CD4-positive, alpha-beta T cell (primary cell): ENCODE results near the gene MAGEA6. TPM values are rescaled to one million over a fixed set of nuclear protein-coding genes. Genes with fewer than 3 reads are reported as not detected.

ENCODE experiments used
- ATAC-seq: fragments of 200-7000 bp; cut with Tn5 transposase; one replicate; pipeline ENCODE4 v1.10.0; 2022; ENCODE audit warnings: mild to moderate bottlenecking; ENCODE audit not compliant: poor library complexity
- CTCF ChIA-PET: fragments of 350-600 bp; sonication (Branson Sonifier 250); formaldehyde crosslinking; loops from one replicate; lab custom pipeline; 2021; ENCODE audit warnings: antibody characterized with exemption, inconsistent platforms; lab: Charles Lee
- POLR2A ChIA-PET: fragments of 350-600 bp; sonication (Branson Sonifier 250); formaldehyde crosslinking; loops from one replicate; lab custom pipeline; 2021; ENCODE audit warnings: antibody characterized with exemption, inconsistent platforms; lab: Charles Lee
- DNase-seq, 14 experiments: peaks; one replicate each; pipeline ENCODE4 v3.0.0-alpha.2; 2013 to 2020; ENCODE audit warnings: mixed read lengths in 2 of 14
- H3K27ac ChIP-seq, 2 donors: one replicate each; pipeline versions ENCODE4 v1.5.1 to v1.7.0; 2013; ENCODE audit warnings: low read length in 2 of 2, low read depth in 1 of 2, mild to moderate bottlenecking in 1 of 2
- H3K27me3 ChIP-seq, 2 experiments: 1 replicate in 1 of 2; 2 replicates in 1 of 2; pipeline versions ENCODE4 v1.6.1 to v1.7.0; 2013; ENCODE audit warnings: low read length in 2 of 2, control low read depth in 1 of 2, mild to moderate bottlenecking in 1 of 2, moderate library complexity in 1 of 2; ENCODE audit not compliant: insufficient read depth in 2 of 2, control insufficient read depth in 1 of 2
- H3K36me3 ChIP-seq: one replicate; pipeline ENCODE4 v1.6.1; 2013; ENCODE audit warnings: low read length, control low read depth; ENCODE audit not compliant: insufficient read depth
- H3K4me1 ChIP-seq: one replicate; pipeline ENCODE4 v1.6.1; 2013; ENCODE audit warnings: low read length, control low read depth; ENCODE audit not compliant: insufficient read depth
- H3K4me3 ChIP-seq: one replicate; pipeline ENCODE4 v1.5.1; 2013; ENCODE audit warnings: mild to moderate bottlenecking, low read length, moderate library complexity
- H3K9me3 ChIP-seq, 2 experiments: 1 replicate in 1 of 2; 2 replicates in 1 of 2; pipeline versions ENCODE4 v1.6.1 to v1.7.0; 2013; ENCODE audit warnings: low read length in 2 of 2, mild to moderate bottlenecking in 2 of 2, control low read depth in 1 of 2, moderate library complexity in 1 of 2; ENCODE audit not compliant: control insufficient read depth in 1 of 2, insufficient read depth in 1 of 2
- H3K27ac Mint-ChIP-seq: one replicate; pipeline ENCODE4 v1.8.0; 2020; ENCODE audit warnings: mixed read lengths
- H3K27me3 Mint-ChIP-seq: one replicate; pipeline ENCODE4 v1.8.0; 2021; ENCODE audit warnings: mixed read lengths
- H3K36me3 Mint-ChIP-seq: one replicate; pipeline ENCODE4 v1.8.0; 2021; ENCODE audit warnings: low read depth, mixed read lengths
- H3K4me1 Mint-ChIP-seq: one replicate; pipeline ENCODE4 v1.8.0; 2021; ENCODE audit warnings: low read depth, mixed read lengths
- H3K4me3 Mint-ChIP-seq: one replicate; pipeline ENCODE4 v1.8.0; 2020; ENCODE audit warnings: mild to moderate bottlenecking, mixed read lengths
- H3K9me3 Mint-ChIP-seq: one replicate; pipeline ENCODE4 v1.8.0; 2020; ENCODE audit warnings: mixed read lengths
- CTCF ChIP-seq: fragments of 200-600 bp; IDR thresholded peaks from one replicate; pipeline ENCODE4 v1.8.0; 2022; ENCODE audit warnings: antibody characterized with exemption, mild to moderate bottlenecking
- intact Hi-C, 2 experiments: fragments of 100-400 bp; cut with DNase I in 1 of 2; cut with micrococcal nuclease in 1 of 2; formaldehyde crosslinking; loops; one replicate each; pipeline versions ENCODE4 v1.15.1 to v1.9.0; 2023 to 2025; cut with DNase I, micrococcal nuclease
- total RNA-seq, 174 experiments: library from RNA in 2 of 174; stranded (reverse) in 2 of 174; gene quantifications; one replicate each; pipeline ENCODE4 v1.2.3 and lab custom pipeline; 2021 to 2026

MAGEA6 gene
- total RNA-seq, 2 experiments from 2014 or later, result not detected

GRCh38 chrX:152725409-152725808, 44.1 kb downstream of the MAGEA6 start:
- Mint-ChIP-seq H3K9me3 (no peaks in the 10 kb centered on the region), H3K36me3 (no peaks in the 10 kb centered on the region), H3K27ac (no peak overlapping the region), H3K4me3 (no peak overlapping the region), H3K4me1 (no peaks in the 10 kb centered on the region), H3K27me3 (peaks cover 11% of the 10 kb centered on the region)
- no peak for ATAC-seq
- H3K36me3 ChIP-seq, result no peaks in the 10 kb centered on the region
- no peak for TF ChIP-seq CTCF
- DNase-seq, result no peak
- no peaks in the 10 kb centered on the region for H3K4me1 ChIP-seq
- ChIA-PET POLR2A (no interaction called here), CTCF (no interaction called here)
- intact Hi-C loops, result no loop called here
- H3K27ac ChIP-seq, result no peak overlapping the region
- H3K4me3 ChIP-seq, result no peak overlapping the region
- no peaks in the 10 kb centered on the region for H3K27me3 ChIP-seq
- no peaks in the 10 kb centered on the region for H3K9me3 ChIP-seq

Other genes with a start within 250 kb of the MAGEA6 start
- not detected for gene GABRQ, start 131.8 kb downstream of the MAGEA6 start, total RNA-seq
- not detected for gene MAGEA3, start 70.9 kb downstream of the MAGEA6 start, total RNA-seq
- not detected for gene CSAG2, start 60.4 kb downstream of the MAGEA6 start, total RNA-seq
- gene MAGEA2B, start 55.1 kb downstream of the MAGEA6 start, total RNA-seq, result not detected
- gene CSAG1, start 36.0 kb downstream of the MAGEA6 start, total RNA-seq, result not detected
- not detected for gene MAGEA12, start 35.9 kb downstream of the MAGEA6 start, total RNA-seq
- not detected for gene MAGEA2, start 15.8 kb downstream of the MAGEA6 start, total RNA-seq
- gene CSAG3, start 10.5 kb downstream of the MAGEA6 start, total RNA-seq, result not detected
- 1 to 10 TPM; 4.0 to 5.1 TPM for gene CETN2, start 61.1 kb upstream of the MAGEA6 start, total RNA-seq
- 1 to 10 TPM; 2.7 to 2.9 TPM for gene NSDHL, start 61.4 kb upstream of the MAGEA6 start, total RNA-seq
- gene ZNF185, start 128.4 kb upstream of the MAGEA6 start, total RNA-seq, result 1 to 10 TPM; 1.4 to 1.5 TPM
- under 1 TPM in 1 of 2 experiments, not detected in 1; 0.20 TPM for gene PNMA5, start 224.4 kb upstream of the MAGEA6 start, total RNA-seq